Glutamatergic neuron (in vitro differentiated cells): ENCODE measurements around the gene PDIA3. TPM values are rescaled to one million over a fixed set of nuclear protein-coding genes. Genes with fewer than 3 reads are reported as not detected.

Experiments
- DNase-seq: peaks from one replicate; pipeline ENCODE4 v3.0.0; 2022
- H3K27ac Mint-ChIP-seq: one replicate; pipeline ENCODE4 v1.8.0; 2020; ENCODE audit warnings: mild to moderate bottlenecking, mixed read lengths, inconsistent platforms; ENCODE audit not compliant: unreplicated experiment
- H3K27me3 Mint-ChIP-seq: one replicate; pipeline ENCODE4 v1.8.0; 2020; ENCODE audit warnings: mild to moderate bottlenecking, moderate library complexity, mixed read lengths, inconsistent platforms; ENCODE audit not compliant: unreplicated experiment
- H3K36me3 Mint-ChIP-seq: one replicate; pipeline ENCODE4 v1.8.0; 2020; ENCODE audit warnings: mild to moderate bottlenecking, mixed read lengths, inconsistent platforms; ENCODE audit not compliant: unreplicated experiment
- H3K4me1 Mint-ChIP-seq: one replicate; pipeline ENCODE4 v1.8.0; 2020; ENCODE audit warnings: mild to moderate bottlenecking, low read depth, mixed read lengths, inconsistent platforms; ENCODE audit not compliant: unreplicated experiment
- H3K4me3 Mint-ChIP-seq: one replicate; pipeline ENCODE4 v1.8.0; 2020; ENCODE audit warnings: mild to moderate bottlenecking, mixed read lengths, inconsistent platforms; ENCODE audit not compliant: unreplicated experiment
- H3K9me3 Mint-ChIP-seq: one replicate; pipeline ENCODE4 v1.8.0; 2020; ENCODE audit warnings: mild to moderate bottlenecking, moderate library complexity, mixed read lengths, inconsistent platforms; ENCODE audit not compliant: unreplicated experiment
- microRNA-seq: library from miRNA; unstranded; fragments of <30 nt; microRNA quantifications from one replicate; pipeline ENCODE4, GENCODE V29; 2020; ENCODE audit not compliant: unreplicated experiment
- total RNA-seq: library from RNA; stranded (reverse); fragmentation: NEBNext Ultra II Directional; extraction: Animal tissue kit (Norgen Biotek cat#: 25700); gene quantifications from one replicate; pipeline ENCODE4 v1.2.1, GENCODE V29; 2021; ENCODE audit not compliant: unreplicated experiment
- TF ChIP-seq, protein P1 (sequence below): fragments of 200-600 bp; sonication (generic); IDR thresholded peaks from one replicate; pipeline ENCODE4 v1.5.0; 2021; ENCODE audit not compliant: partially characterized antibody, unreplicated experiment

The PDIA3 gene
- total RNA-seq, 1 donor from 2014 or later, result 222 TPM

DNA sequence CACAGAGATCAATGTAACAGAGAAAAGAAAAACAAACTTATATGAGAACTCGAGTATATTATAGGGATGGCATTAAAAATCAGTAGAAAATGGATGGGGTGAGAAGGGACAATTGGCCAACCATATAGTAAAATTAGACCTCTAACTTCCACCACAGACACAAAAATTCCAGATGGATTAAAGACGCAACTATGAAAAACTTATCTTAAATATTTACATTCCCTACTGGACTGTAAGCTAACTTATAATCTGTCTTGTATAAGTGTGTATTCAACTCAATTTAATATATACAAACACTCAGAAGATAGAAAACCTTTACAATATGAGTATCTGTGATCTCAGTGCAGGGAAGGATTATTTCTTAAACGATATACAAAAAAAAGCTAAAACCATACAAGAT is 75.3 kb downstream of the PDIA3 start:
- Mint-ChIP-seq H3K27ac (no peak overlapping the region), H3K4me1 (no peaks in the 10 kb centered on the region), H3K4me3 (no peak overlapping the region), H3K9me3 (peaks cover 5% of the 10 kb centered on the region), H3K27me3 (peaks cover 2% of the 10 kb centered on the region), H3K36me3 (no peaks in the 10 kb centered on the region)
- DNase-seq, result no peak
- TF ChIP-seq, protein P1, sequence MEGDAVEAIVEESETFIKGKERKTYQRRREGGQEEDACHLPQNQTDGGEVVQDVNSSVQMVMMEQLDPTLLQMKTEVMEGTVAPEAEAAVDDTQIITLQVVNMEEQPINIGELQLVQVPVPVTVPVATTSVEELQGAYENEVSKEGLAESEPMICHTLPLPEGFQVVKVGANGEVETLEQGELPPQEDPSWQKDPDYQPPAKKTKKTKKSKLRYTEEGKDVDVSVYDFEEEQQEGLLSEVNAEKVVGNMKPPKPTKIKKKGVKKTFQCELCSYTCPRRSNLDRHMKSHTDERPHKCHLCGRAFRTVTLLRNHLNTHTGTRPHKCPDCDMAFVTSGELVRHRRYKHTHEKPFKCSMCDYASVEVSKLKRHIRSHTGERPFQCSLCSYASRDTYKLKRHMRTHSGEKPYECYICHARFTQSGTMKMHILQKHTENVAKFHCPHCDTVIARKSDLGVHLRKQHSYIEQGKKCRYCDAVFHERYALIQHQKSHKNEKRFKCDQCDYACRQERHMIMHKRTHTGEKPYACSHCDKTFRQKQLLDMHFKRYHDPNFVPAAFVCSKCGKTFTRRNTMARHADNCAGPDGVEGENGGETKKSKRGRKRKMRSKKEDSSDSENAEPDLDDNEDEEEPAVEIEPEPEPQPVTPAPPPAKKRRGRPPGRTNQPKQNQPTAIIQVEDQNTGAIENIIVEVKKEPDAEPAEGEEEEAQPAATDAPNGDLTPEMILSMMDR, result no peak

Small RNA genes lying within 50 kb of the gene (microRNA-seq; reads per million reads assigned to microRNA genes)
- not detected for gene MIR1282

Other genes starting within 250 kb of the PDIA3 start
- gene MAP1A, start 228.8 kb upstream of the PDIA3 start, total RNA-seq, result 301 TPM
- 66.4 TPM for gene PPIP5K1, start 156.2 kb upstream of the PDIA3 start, total RNA-seq
- 18.8 TPM for gene CKMT1B, start 152.4 kb upstream of the PDIA3 start, total RNA-seq
- 1.4 TPM for gene STRC, start 127.6 kb upstream of the PDIA3 start, total RNA-seq
- 6.9 TPM for gene CATSPER2, start 97.6 kb upstream of the PDIA3 start, total RNA-seq
- 15.7 TPM for gene CKMT1A, start 52.6 kb upstream of the PDIA3 start, total RNA-seq
- 0.51 TPM for gene ELL3, start 30.5 kb downstream of the PDIA3 start, total RNA-seq
- 650 TPM for gene SERF2, start 45.9 kb downstream of the PDIA3 start, total RNA-seq
- not detected for gene SERINC4, start 53.8 kb downstream of the PDIA3 start, total RNA-seq
- gene HYPK, start 54.2 kb downstream of the PDIA3 start, total RNA-seq, result 26.5 TPM
- gene MFAP1, start 78.3 kb downstream of the PDIA3 start, total RNA-seq, result 29.2 TPM
- gene WDR76, start 80.6 kb downstream of the PDIA3 start, total RNA-seq, result 4.7 TPM